ENCODE measurements around the gene RHEX. TPM values are rescaled to one million over a fixed set of nuclear protein-coding genes. Genes with fewer than 3 reads are reported as not detected.

Gene RHEX
- polyA plus RNA-seq, 1 of the 3 experiments (the other 2 are of a cell fraction) = not detected

GRCh38 chr1:206035027-206035426 lies 17.9 kb upstream of the RHEX start (continued):
- no peak for TF ChIP-seq EP300 (IDR thresholded peaks at IDR 0.05; ENCODE audit: borderline replicate concordance in 1 of 2, low read depth in 1 of 2, low read length in 1 of 2)
- no peak for TF ChIP-seq CTCF (IDR thresholded peaks at IDR 0.05)

GRCh38 chr1:206036663-206037455 lies 16.1 kb upstream of the RHEX start:
- no peak overlapping the region for H3K4me3 ChIP-seq (ENCODE audit: low read depth in 2 of 2, low read length in 1 of 2)
- H2AFZ ChIP-seq (ENCODE audit: low read depth) = no peak overlapping the region
- H3F3A ChIP-seq (replicated peaks; ENCODE audit: insufficient read depth) = no peaks in the 10 kb centered on the region
- no peaks in the 10 kb centered on the region for H3K36me3 ChIP-seq (replicated peaks in 1 of 2; ENCODE audit: control insufficient read depth in 1 of 2, insufficient read depth in 2 of 2, low read length in 1 of 2)
- H3K4me2 ChIP-seq = no peak overlapping the region
- H4K20me1 ChIP-seq (ENCODE audit: insufficient read depth) = no peaks in the 10 kb centered on the region
- H3K4me1 ChIP-seq (ENCODE audit: control insufficient read depth in 1 of 2, insufficient read depth in 2 of 2, low read depth in 1 of 2, low read length in 1 of 2) = peaks cover 0 to 5% of the 10 kb centered on the region in 2 experiments; a peak in 1 of 4 replicates
- no peaks in the 10 kb centered on the region for H3K79me2 ChIP-seq (ENCODE audit: insufficient read depth)
- no peaks in the 10 kb centered on the region for H3K9me2 ChIP-seq
- POLR2A ChIA-PET = no interaction called here
- CTCF ChIA-PET = interaction anchor here (0.9 to 1.8 kb wide), 5 partner anchors 19 to 245 kb away, joined by 3 to 5 read pairs (median 4); no protein-coding TSS in a partner anchor
- TF ChIP-seq ELF1 (IDR thresholded peaks at IDR 0.05) (no peak), SIN3A (IDR thresholded peaks at IDR 0.05; ENCODE audit: borderline replicate concordance, low read depth, low read length) (no peak), RFX5 (IDR thresholded peaks at IDR 0.05; ENCODE audit: low read length) (no peak), EZH2phosphoT487 (IDR thresholded peaks at IDR 0.05; ENCODE audit: borderline replicate concordance, low read depth) (no peak), IRF3 (IDR thresholded peaks at IDR 0.05; ENCODE audit: low read depth, low read length) (no peak), MAX (IDR thresholded peaks at IDR 0.05; ENCODE audit: low read depth) (no peak), FOXM1 (IDR thresholded peaks at IDR 0.05; ENCODE audit: low read depth) (no peak), RCOR1 (IDR thresholded peaks at IDR 0.05; ENCODE audit: low read length) (no peak)
- peaks cover 47% of the 10 kb centered on the region; the same call in 1 of the 2 replicates for H3K27me3 ChIP-seq (ENCODE audit: insufficient read depth)
- no peak for DNase-seq
- 37% methylated on average over 2 of the region's 2 CpGs for WGBS (ENCODE audit: low lambda C conversion rate)
- no peaks in the 10 kb centered on the region for H3K9me3 ChIP-seq
- H3K9ac ChIP-seq = no peak overlapping the region
- no peak overlapping the region for H3K27ac ChIP-seq (ENCODE audit: low read depth in 2 of 2, low read length in 1 of 2)

- Histone ChIP-seq H3K4me3 (ENCODE audit: low read depth in 2 of 2, low read length in 1 of 2) (no peak overlapping the region), H3K36me3 (replicated peaks in 1 of 2; ENCODE audit: control insufficient read depth in 1 of 2, insufficient read depth in 2 of 2, low read length in 1 of 2) (no peaks in the 10 kb centered on the region), H2AFZ (ENCODE audit: low read depth) (no peak overlapping the region), H3K27ac (ENCODE audit: low read depth in 2 of 2, low read length in 1 of 2) (no peak overlapping the region), H3K79me2 (ENCODE audit: insufficient read depth) (no peaks in the 10 kb centered on the region), H3F3A (replicated peaks; ENCODE audit: insufficient read depth) (no peaks in the 10 kb centered on the region), H3K4me2 (no peak overlapping the region), H3K9me3 (no peaks in the 10 kb centered on the region), H4K20me1 (ENCODE audit: insufficient read depth) (no peaks in the 10 kb centered on the region), H3K9ac (no peak overlapping the region), H3K27me3 (ENCODE audit: insufficient read depth) (peaks cover 47% of the 10 kb centered on the region; the same call in 1 of the 2 replicates), H3K9me2 (no peaks in the 10 kb centered on the region), H3K4me1 (ENCODE audit: control insufficient read depth in 1 of 2, insufficient read depth in 2 of 2, low read depth in 1 of 2, low read length in 1 of 2) (peaks cover 0 to 5% of the 10 kb centered on the region in 2 experiments; a peak in 1 of 4 replicates)
- ChIA-PET CTCF (interaction anchor here (0.5 to 1.8 kb wide), 6 partner anchors 18 to 246 kb away, joined by 3 to 5 read pairs (median 4); no protein-coding TSS in a partner anchor), POLR2A (no interaction called here)
- 66% methylated on average over 5 of the region's 9 CpGs for WGBS (ENCODE audit: low lambda C conversion rate)
- no peak for DNase-seq
- TF ChIP-seq MXI1 (IDR thresholded peaks at IDR 0.05; ENCODE audit: low read depth, low read length) (no peak), TCF12 (IDR thresholded peaks at IDR 0.05) (no peak), MAX (IDR thresholded peaks at IDR 0.05; ENCODE audit: low read depth) (no peak), FOXM1 (IDR thresholded peaks at IDR 0.05; ENCODE audit: low read depth) (no peak), CHD2 (IDR thresholded peaks at IDR 0.05; ENCODE audit: low read length, partially characterized antibody) (no peak), REST (IDR thresholded peaks at IDR 0.05; ENCODE audit: low read depth, low read length) (no peak)
These were observed 15.4 kb upstream of the RHEX start for GRCh38 chr1:206037581-206037980.

Data from SK-N-SH (cell line).